Measurements from ENCODE around the gene IKZF1.

DNA sequence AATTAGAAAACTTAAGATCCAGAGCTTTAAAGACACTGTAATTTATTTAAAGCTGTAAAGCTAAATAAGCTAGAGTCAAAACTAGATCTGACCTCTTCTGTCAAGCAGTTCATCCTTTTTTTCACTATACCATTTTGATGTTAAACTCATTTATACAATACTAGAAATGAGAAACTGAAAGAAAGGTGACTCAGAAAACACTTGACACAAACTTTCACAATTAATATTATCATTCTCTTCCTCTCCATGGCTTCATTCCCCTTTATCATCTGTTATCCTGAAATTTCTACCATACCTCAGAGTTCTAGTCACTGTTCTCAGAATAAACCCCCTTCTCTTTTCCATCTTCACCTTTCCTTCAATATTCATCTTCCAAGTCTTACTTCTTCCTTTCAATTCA is 144.3 kb downstream of the IKZF1 start:
- no peak for TF ChIP-seq POLR2A (IDR thresholded peaks at IDR 0.05)
- no peak for TF ChIP-seq POLR2AphosphoS5 (IDR thresholded peaks at IDR 0.05)
- no peak for TF ChIP-seq CTCF (IDR thresholded peaks at IDR 0.05)
- TF ChIP-seq EP300 (IDR thresholded peaks at IDR 0.05) = no peak
